Duodenal mucosa (tissue), 2 donors: ENCODE results near the gene HOXB8.

Experiments
- H3K27ac ChIP-seq: one replicate; pipeline ENCODE4 v1.7.0; 2013; ENCODE audit warnings: low read depth, low read length
- H3K27me3 ChIP-seq, 2 donors: one replicate each; pipeline ENCODE4 v1.7.0; 2013; ENCODE audit warnings: low read length in 2 of 2, control low read depth in 1 of 2; ENCODE audit not compliant: insufficient read depth in 2 of 2, control insufficient read depth in 1 of 2
- H3K36me3 ChIP-seq, 2 donors: one replicate each; pipeline ENCODE4 v1.7.0; 2013; ENCODE audit warnings: low read length in 2 of 2, control low read depth in 1 of 2; ENCODE audit not compliant: insufficient read depth in 2 of 2, control insufficient read depth in 1 of 2
- H3K4me1 ChIP-seq, 2 donors: one replicate each; pipeline ENCODE4 v1.7.0; 2013; ENCODE audit warnings: low read length in 2 of 2, control low read depth in 1 of 2; ENCODE audit not compliant: insufficient read depth in 2 of 2, control insufficient read depth in 1 of 2
- H3K4me3 ChIP-seq, 2 donors: one replicate each; pipeline ENCODE4 v1.7.0; 2013; ENCODE audit warnings: low read length in 2 of 2, low read depth in 1 of 2
- H3K9ac ChIP-seq, 2 donors: one replicate each; pipeline ENCODE4 v1.7.0; 2013; ENCODE audit warnings: low read length in 2 of 2, low read depth in 1 of 2
- H3K9me3 ChIP-seq, 2 donors: one replicate each; pipeline ENCODE4 v1.7.0; 2013; ENCODE audit warnings: low read length in 2 of 2, control low read depth in 1 of 2; ENCODE audit not compliant: control insufficient read depth in 1 of 2

Gene HOXB8

DNA sequence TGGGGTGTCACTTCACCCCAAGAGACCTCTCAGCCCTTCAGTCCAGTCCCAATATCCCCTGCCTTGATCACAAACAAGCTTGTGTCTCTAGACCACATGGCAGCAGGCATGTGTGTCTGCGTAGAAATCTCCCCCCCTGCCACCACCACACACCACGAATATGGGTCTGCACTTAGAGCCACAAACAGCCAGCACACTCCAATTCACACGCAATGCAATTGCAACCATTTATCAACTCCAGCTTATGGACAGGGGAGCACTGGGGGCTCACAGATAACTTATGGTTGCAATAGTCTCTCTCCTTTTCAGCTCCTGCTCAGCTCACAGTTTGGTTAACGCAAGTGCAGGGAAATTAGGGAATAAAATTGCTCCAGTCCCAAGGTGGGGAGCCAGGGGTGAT lies 8.5 kb upstream of the HOXB8 start:
- Histone ChIP-seq H3K27ac (no peak overlapping the region), H3K9ac (no peak overlapping the region), H3K36me3 (no peaks in the 10 kb centered on the region), H3K27me3 (peaks cover 92 to 99% of the 10 kb centered on the region in 2 donors), H3K4me3 (no peak overlapping the region), H3K9me3 (no peaks in the 10 kb centered on the region), H3K4me1 (peaks cover 15 to 20% of the 10 kb centered on the region in 2 donors)

DNA sequence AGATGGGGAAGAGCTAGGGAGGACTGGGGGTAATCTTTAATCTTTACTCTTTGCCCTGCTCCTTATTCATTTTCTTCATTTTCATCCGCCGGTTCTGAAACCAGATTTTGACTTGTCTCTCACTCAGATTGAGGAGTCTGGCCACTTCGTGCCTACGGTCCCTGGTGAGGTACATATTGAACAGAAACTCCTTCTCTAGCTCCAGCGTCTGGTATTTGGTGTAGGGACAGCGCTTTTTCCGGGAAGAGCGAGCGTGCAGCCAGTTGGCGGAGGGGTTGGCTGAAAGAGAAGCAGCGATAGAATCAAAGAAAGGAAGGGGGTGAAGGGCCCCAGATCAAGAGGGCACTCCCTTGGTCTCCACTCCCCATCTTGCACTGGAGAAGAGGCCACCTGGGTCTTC lies 7.8 kb upstream of the HOXB8 start:
- no peaks in the 10 kb centered on the region for H3K36me3 ChIP-seq
- H3K9ac ChIP-seq, result no peak overlapping the region
- H3K27ac ChIP-seq, result no peak overlapping the region
- no peak overlapping the region for H3K4me3 ChIP-seq
- H3K4me1 ChIP-seq, result peaks cover 15 to 20% of the 10 kb centered on the region in 2 donors
- H3K27me3 ChIP-seq, result peaks cover 91 to 99% of the 10 kb centered on the region in 2 donors
- H3K9me3 ChIP-seq, result no peaks in the 10 kb centered on the region

DNA sequence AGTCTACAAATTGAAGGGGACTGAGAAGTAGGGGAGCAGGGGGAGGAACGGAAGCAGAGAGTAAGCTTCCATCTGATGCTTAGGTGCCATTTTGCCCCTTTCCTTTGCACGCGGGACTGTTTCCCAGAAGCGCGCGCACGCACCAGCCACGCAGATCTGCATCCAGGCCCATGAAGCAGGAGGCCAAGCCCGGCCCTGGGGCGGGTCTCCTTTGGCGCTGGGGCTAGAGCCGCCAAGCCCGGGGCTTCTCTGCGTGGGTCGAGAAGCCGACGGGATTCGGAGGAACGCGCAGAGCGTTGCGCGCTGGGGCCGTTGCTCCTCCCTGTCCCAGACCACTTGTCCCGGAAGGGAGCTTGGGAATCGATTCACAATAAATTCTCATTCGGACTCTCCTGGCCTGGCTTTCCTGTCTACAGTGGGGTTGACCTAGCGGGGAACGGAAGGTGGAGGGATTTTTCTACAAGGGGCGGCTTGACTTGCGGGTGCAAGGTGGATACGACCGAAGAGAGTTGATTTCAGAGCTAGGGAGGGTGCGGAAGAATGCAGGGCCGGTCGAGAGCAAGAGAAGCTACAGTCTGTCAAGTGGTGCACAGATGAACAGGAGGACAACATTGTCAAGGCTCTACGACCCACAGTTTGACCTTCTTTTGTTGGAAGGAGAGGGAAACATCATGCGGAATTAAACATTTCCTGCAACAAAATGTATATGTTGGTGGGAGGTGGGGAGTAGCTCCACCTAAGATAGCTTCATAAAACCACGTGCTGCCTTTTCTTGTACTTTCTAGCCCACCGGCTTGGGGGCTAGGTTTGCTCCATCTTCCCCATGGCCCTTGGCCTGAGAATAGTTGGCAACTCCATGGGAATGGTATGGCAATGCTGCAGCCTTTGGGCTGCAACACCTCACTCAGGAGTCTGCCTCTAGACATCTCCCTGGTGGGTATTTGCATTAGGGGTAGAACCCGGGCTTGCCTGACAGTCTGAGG lies 6.6 kb upstream of the HOXB8 start:
- no peak overlapping the region for H3K27ac ChIP-seq
- peaks cover 10 to 17% of the 10 kb centered on the region in 2 donors for H3K4me1 ChIP-seq
- H3K4me3 ChIP-seq, result no peak overlapping the region
- H3K9me3 ChIP-seq, result no peaks in the 10 kb centered on the region
- H3K36me3 ChIP-seq, result no peaks in the 10 kb centered on the region
- H3K27me3 ChIP-seq, result peaks cover 91 to 99% of the 10 kb centered on the region in 2 donors
- no peak overlapping the region for H3K9ac ChIP-seq

DNA sequence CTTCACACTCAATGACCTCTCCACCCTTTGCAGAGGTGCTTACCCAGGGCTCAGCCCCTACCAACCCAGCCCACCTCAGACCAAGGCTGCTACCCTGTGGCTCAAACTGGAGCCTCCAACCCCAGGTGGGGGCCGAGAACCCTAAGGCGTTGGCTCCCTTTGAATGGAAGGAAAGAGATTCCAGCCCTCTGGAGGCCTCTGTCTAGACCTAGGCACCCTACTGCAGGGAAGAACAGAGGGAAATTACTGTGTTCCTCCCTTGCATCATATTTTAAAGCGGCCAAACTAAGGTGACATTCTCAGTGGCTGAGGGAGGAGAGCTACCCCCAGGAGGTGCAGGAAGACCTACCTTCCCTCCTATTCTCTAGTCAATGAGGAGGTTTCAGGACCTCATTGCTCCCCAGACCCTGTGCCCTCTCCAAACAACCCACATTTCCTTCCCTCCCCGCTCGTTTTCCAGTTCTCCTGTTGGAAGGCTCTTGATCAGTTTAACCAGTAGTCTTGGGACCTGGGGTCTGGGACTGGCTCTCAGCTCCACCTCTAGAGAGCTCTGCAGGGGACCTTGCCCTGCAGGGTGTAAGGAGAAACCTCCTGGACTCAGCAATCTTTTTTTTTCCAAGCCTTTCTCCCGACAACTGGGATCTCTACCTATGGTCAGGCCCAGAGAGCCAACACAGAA lies 5.5 kb upstream of the HOXB8 start:
- H3K9ac ChIP-seq, result no peak overlapping the region
- no peaks in the 10 kb centered on the region for H3K36me3 ChIP-seq
- H3K4me3 ChIP-seq, result no peak overlapping the region
- no peaks in the 10 kb centered on the region for H3K9me3 ChIP-seq
- no peak overlapping the region for H3K27ac ChIP-seq
- peaks cover 95 to 100% of the 10 kb centered on the region in 2 donors for H3K27me3 ChIP-seq
- peaks cover 6 to 10% of the 10 kb centered on the region in 2 donors for H3K4me1 ChIP-seq

DNA sequence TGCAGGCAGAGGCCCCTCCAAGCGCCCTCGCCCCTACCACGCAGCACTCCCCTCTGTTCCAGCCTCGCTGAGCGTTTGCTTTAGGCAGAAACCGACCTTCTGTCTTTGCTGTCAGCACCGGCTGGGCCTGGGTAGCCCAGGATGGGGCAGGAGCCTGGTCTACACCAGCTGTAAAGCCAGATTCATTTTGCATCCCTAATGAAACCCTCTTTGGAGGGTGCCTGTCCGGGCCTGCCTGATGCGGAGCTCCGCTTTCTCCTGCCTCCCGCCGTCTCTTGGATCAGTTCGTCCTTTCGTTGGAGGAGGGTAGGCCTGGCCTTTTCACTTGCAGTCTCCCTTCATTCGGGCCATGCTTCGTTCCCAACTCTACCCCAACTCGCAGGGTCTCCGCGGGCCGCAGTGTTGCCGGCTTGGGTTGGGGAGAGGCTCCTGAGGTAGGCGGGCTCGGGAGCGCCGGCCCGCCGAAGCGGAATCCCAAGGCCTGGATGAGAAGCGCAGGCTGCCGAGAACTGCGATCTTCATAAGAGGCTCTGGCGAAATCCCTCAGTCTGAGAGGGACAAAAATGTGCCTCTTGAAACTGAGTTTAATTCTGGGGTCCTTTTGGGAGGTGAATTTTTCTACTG lies 4.8 kb upstream of the HOXB8 start:
- Histone ChIP-seq H3K9ac (no peak overlapping the region), H3K27ac (no peak overlapping the region), H3K4me1 (peaks cover 6 to 7% of the 10 kb centered on the region in 2 donors), H3K4me3 (no peak overlapping the region), H3K36me3 (no peaks in the 10 kb centered on the region), H3K9me3 (no peaks in the 10 kb centered on the region), H3K27me3 (peaks cover 94 to 100% of the 10 kb centered on the region in 2 donors)

DNA sequence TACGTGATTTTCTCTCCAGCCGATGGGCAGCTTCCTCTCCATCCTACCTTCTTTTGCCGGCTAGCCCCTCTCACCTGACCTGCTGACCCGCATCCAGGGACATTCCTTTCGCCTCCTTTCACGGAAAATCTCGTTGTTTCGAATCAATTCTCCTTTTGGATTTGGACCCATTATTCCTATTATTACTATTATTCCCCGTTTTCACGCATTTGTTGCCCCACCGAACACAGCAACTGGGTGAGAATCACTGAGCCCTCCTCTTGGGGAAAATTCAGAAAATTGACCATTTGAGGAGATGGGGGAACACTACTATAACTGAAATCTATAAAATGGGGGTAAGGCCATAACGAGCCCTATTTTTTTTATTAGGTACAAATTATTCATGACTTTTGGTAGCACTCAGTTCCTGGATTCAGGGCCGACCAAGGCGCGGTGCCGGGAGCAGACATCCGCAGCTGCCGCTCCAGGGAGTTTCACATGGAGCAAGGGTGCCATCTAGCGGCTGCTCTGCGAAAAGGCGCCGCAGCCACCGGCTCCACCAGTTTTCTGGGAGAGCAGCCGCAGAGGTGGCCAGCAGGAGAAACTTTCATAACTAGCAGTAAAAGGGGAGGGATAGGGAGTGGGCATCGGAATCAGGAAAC lies 3.3 kb upstream of the HOXB8 start:
- no peak overlapping the region for H3K27ac ChIP-seq
- peaks cover 89 to 100% of the 10 kb centered on the region in 2 donors for H3K27me3 ChIP-seq
- H3K9me3 ChIP-seq, result no peaks in the 10 kb centered on the region
- H3K4me3 ChIP-seq, result peak overlapping the region in 1 of 2 donors; percentile 8
- H3K36me3 ChIP-seq, result no peaks in the 10 kb centered on the region
- H3K9ac ChIP-seq, result no peak overlapping the region
- peaks cover 6 to 13% of the 10 kb centered on the region in 2 donors for H3K4me1 ChIP-seq

DNA sequence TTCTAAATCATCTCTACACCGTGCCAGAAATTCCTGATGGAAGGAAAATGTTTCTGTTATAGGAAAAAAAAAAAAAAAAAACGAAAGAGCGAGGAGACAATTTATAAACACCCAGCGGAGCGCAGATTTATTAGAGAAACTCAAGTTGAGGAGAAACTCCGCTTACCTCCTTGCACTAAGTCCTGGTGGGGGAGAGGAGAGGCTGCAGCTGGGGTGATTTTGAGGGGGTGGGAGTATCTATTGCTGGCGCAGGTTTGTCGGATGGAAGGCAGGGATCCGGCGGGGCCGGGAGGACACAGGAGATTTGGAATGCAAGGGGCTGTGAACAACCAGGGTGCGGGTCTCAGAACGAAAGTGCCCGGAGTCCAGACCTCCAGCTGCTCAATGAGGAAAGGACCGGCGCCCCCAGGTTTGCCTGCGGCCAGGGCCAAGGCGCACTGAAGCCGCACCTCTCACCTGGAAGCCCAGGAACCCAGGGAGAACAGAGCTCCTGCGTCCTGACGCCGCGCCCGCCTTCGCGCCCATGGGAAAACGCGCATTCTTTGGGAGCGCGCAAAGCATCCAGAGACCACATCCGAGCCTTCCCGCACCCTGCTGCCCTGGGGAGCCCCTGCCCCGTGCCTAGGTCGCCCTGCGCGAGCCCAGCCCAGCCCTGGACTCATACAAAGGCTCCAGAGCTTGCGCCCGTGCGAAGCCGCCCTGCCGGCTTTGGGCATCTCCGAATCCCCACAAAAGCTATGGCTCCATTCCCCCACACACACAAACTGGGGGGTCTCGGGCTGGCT lies 2.6 kb upstream of the HOXB8 start:
- Histone ChIP-seq H3K27ac (no peak overlapping the region), H3K9ac (no peak overlapping the region), H3K36me3 (no peaks in the 10 kb centered on the region), H3K4me3 (no peak overlapping the region), H3K9me3 (no peaks in the 10 kb centered on the region), H3K27me3 (peaks cover 82 to 98% of the 10 kb centered on the region in 2 donors), H3K4me1 (peaks cover 6 to 13% of the 10 kb centered on the region in 2 donors)

DNA sequence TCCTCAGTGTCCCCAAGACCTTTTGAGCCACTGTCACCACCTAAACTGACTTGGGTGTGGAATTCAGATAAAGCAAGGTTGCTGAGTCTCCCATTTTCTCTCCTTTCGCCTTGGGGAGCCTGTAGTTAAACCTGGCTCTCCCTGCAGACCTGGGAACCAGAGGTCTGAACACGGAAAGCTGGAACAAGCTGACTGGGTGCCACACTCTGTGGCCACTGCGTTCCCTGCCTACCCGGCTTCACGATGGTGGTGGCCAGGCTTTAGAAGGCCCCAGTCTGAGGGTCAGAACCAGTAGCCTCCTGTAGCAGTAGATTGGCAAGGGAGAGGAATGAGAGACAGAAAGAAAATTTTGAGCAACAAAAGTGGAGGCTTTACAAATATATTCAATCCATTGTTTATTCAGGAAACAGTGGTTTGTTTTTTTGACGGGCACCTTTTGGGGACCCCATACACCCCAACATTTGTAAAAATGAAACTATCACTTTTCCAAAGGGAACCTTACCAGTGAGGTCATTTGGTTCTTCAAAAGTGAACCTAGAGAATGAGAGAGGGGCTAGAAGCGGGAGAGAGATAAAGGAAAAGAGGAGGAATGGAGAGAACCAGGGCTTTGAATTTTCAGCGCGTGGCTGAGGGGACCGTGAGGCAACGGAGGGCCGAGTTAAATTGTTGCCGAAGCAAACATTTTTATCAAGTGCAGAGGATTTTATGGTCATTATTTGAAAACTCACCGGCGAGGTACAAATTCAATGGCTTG lies 1.8 kb upstream of the HOXB8 start:
- peaks cover 80 to 96% of the 10 kb centered on the region in 2 donors for H3K27me3 ChIP-seq
- no peaks in the 10 kb centered on the region for H3K36me3 ChIP-seq
- H3K9me3 ChIP-seq, result no peaks in the 10 kb centered on the region
- peaks cover 6 to 15% of the 10 kb centered on the region in 2 donors for H3K4me1 ChIP-seq
- no peak overlapping the region for H3K9ac ChIP-seq
- H3K27ac ChIP-seq, result no peak overlapping the region
- H3K4me3 ChIP-seq, result no peak overlapping the region
